ENCODE results near the gene RNF26. TPM values are rescaled to one million over a fixed set of nuclear protein-coding genes. Genes with fewer than 3 reads are reported as not detected.

Gene RNF26
- total RNA-seq, 2 donors from 2014 or later, result 15.3 to 19.0 TPM

- DNase-seq, result no peak
- peaks cover 16% of the 10 kb centered on the region for H3K4me1 Mint-ChIP-seq
- H3K27ac Mint-ChIP-seq, result peak overlapping the region; percentile 81
- peak overlapping the region; percentile 92 for H3K4me3 Mint-ChIP-seq
- H3K9me3 ChIP-seq (ENCODE audit: control insufficient read depth, low read length, poor library complexity, severe bottlenecking), result no peaks in the 10 kb centered on the region
- no peak for ATAC-seq
- no peaks in the 10 kb centered on the region for H3K36me3 Mint-ChIP-seq (ENCODE audit: low read depth)
- H3K27me3 Mint-ChIP-seq, result peaks cover 31% of the 10 kb centered on the region
These were observed 22.7 kb downstream of the RNF26 start for GRCh38 chr11:119357074-119357473.

- H3K4me3 Mint-ChIP-seq, result no peak overlapping the region
- no peaks in the 10 kb centered on the region for H3K9me3 ChIP-seq (ENCODE audit: control insufficient read depth, low read length, poor library complexity, severe bottlenecking)
- DNase-seq (no peak), ATAC-seq (no peak)
- H3K36me3 Mint-ChIP-seq (ENCODE audit: low read depth), result no peaks in the 10 kb centered on the region
- H3K27ac Mint-ChIP-seq, result no peak overlapping the region
- H3K27me3 Mint-ChIP-seq, result peaks cover 38% of the 10 kb centered on the region
- peaks cover 19% of the 10 kb centered on the region for H3K4me1 Mint-ChIP-seq
These were observed 25.3 kb downstream of the RNF26 start for GRCh38 chr11:119359365-119360214.

- peaks cover 48% of the 10 kb centered on the region for H3K27me3 Mint-ChIP-seq
- H3K4me1 Mint-ChIP-seq, result peaks cover 18% of the 10 kb centered on the region
- H3K9me3 ChIP-seq (ENCODE audit: control insufficient read depth, low read length, poor library complexity, severe bottlenecking), result no peaks in the 10 kb centered on the region
- DNase-seq, result no peak
- H3K4me3 Mint-ChIP-seq, result no peak overlapping the region
- H3K27ac Mint-ChIP-seq, result no peak overlapping the region
- H3K36me3 Mint-ChIP-seq (ENCODE audit: low read depth), result no peaks in the 10 kb centered on the region
- ATAC-seq, result no peak
These were observed 26.9 kb downstream of the RNF26 start for GRCh38 chr11:119361056-119361787.

- H3K27ac Mint-ChIP-seq, result no peak overlapping the region
- DNase-seq (no peak), ATAC-seq (no peak)
- no peaks in the 10 kb centered on the region for H3K9me3 ChIP-seq (ENCODE audit: control insufficient read depth, low read length, poor library complexity, severe bottlenecking)
- H3K27me3 Mint-ChIP-seq, result peaks cover 57% of the 10 kb centered on the region
- no peak overlapping the region for H3K4me3 Mint-ChIP-seq
- peaks cover 12% of the 10 kb centered on the region for H3K4me1 Mint-ChIP-seq
- H3K36me3 Mint-ChIP-seq (ENCODE audit: low read depth), result no peaks in the 10 kb centered on the region
These were observed 27.8 kb downstream of the RNF26 start for GRCh38 chr11:119361941-119362725.

- Mint-ChIP-seq H3K36me3 (ENCODE audit: low read depth) (no peaks in the 10 kb centered on the region), H3K4me1 (peaks cover 10% of the 10 kb centered on the region), H3K27ac (no peak overlapping the region), H3K27me3 (peaks cover 63% of the 10 kb centered on the region), H3K4me3 (peak overlapping the region; percentile 70)
- H3K9me3 ChIP-seq (ENCODE audit: control insufficient read depth, low read length, poor library complexity, severe bottlenecking), result no peaks in the 10 kb centered on the region
- DNase-seq, result no peak
- ATAC-seq, result no peak
These were observed 28.4 kb downstream of the RNF26 start for GRCh38 chr11:119362741-119363080.

GRCh38 chr11:119363081-119363850, 28.9 kb downstream of the RNF26 start:
- no peak for ATAC-seq
- H3K4me1 Mint-ChIP-seq, result peaks cover 10% of the 10 kb centered on the region
- no peak for DNase-seq
- H3K27me3 Mint-ChIP-seq, result peaks cover 69% of the 10 kb centered on the region
- H3K9me3 ChIP-seq (ENCODE audit: control insufficient read depth, low read length, poor library complexity, severe bottlenecking), result no peaks in the 10 kb centered on the region
- H3K36me3 Mint-ChIP-seq (ENCODE audit: low read depth), result no peaks in the 10 kb centered on the region
- H3K27ac Mint-ChIP-seq, result no peak overlapping the region
- H3K4me3 Mint-ChIP-seq, result peak overlapping the region; percentile 70

- DNase-seq (peak; percentile 38 to 60 (median 56)), ATAC-seq (peak; percentile 88)
- Mint-ChIP-seq H3K36me3 (ENCODE audit: low read depth) (no peaks in the 10 kb centered on the region), H3K4me1 (peaks cover 10% of the 10 kb centered on the region), H3K4me3 (peak overlapping the region; percentile 82), H3K27me3 (peaks cover 68% of the 10 kb centered on the region), H3K27ac (peak overlapping the region; percentile 10)
- no peaks in the 10 kb centered on the region for H3K9me3 ChIP-seq (ENCODE audit: control insufficient read depth, low read length, poor library complexity, severe bottlenecking)
These were observed 29.7 kb downstream of the RNF26 start for GRCh38 chr11:119363851-119364590.

- Mint-ChIP-seq H3K4me3 (peak overlapping the region; percentile 82), H3K27me3 (peaks cover 74% of the 10 kb centered on the region)
These were observed 30.8 kb downstream of the RNF26 start for GRCh38 chr11:119365071-119365591.

GRCh38 chr11:119366690-119367620, 32.6 kb downstream of the RNF26 start:
- Mint-ChIP-seq H3K4me3 (no peak overlapping the region), H3K27me3 (peaks cover 79% of the 10 kb centered on the region), H3K36me3 (ENCODE audit: low read depth) (no peaks in the 10 kb centered on the region), H3K4me1 (peaks cover 14% of the 10 kb centered on the region), H3K27ac (no peak overlapping the region)
- no peak for DNase-seq
- H3K9me3 ChIP-seq (ENCODE audit: control insufficient read depth, low read length, poor library complexity, severe bottlenecking), result no peaks in the 10 kb centered on the region
- ATAC-seq, result no peak

More at GRCh38 chr11:119365071-119365591, 30.8 kb downstream of the RNF26 start:
- no peaks in the 10 kb centered on the region for H3K9me3 ChIP-seq (ENCODE audit: control insufficient read depth, low read length, poor library complexity, severe bottlenecking)
- H3K36me3 Mint-ChIP-seq (ENCODE audit: low read depth), result no peaks in the 10 kb centered on the region
- DNase-seq, result no peak
- ATAC-seq, result no peak
- peaks cover 7% of the 10 kb centered on the region for H3K4me1 Mint-ChIP-seq
- peak overlapping the region; percentile 10 for H3K27ac Mint-ChIP-seq

GRCh38 chr11:119367661-119368120, 33.4 kb downstream of the RNF26 start:
- DNase-seq (no peak), ATAC-seq (no peak)
- Mint-ChIP-seq H3K4me1 (peaks cover 14% of the 10 kb centered on the region), H3K27ac (no peak overlapping the region), H3K36me3 (ENCODE audit: low read depth) (no peaks in the 10 kb centered on the region), H3K4me3 (no peak overlapping the region), H3K27me3 (peaks cover 72% of the 10 kb centered on the region)
- H3K9me3 ChIP-seq (ENCODE audit: control insufficient read depth, low read length, poor library complexity, severe bottlenecking), result no peaks in the 10 kb centered on the region

All from T-helper 17 cell (primary cell).